Mesodermal cell (in vitro differentiated cells): ENCODE measurements around the gene TMEM164.

ENCODE experiments used
- H3K27ac ChIP-seq: 2 replicates; pipeline ENCODE4 v1.7.0; 2013; ENCODE audit warnings: mild to moderate bottlenecking, low read depth, low read length, moderate library complexity; ENCODE audit not compliant: severe bottlenecking
- H3K36me3 ChIP-seq: 2 replicates; pipeline ENCODE4 v1.7.1; 2013; ENCODE audit warnings: mild to moderate bottlenecking, low read length, moderate library complexity; ENCODE audit not compliant: control insufficient read depth, insufficient read depth
- H3K4me1 ChIP-seq: one replicate; pipeline ENCODE4 v1.7.1; 2013; ENCODE audit warnings: mild to moderate bottlenecking, low read length; ENCODE audit not compliant: insufficient read depth, control insufficient read depth, poor library complexity, severe bottlenecking
- H3K4me3 ChIP-seq: 2 replicates; pipeline ENCODE4 v1.7.0; 2013; ENCODE audit warnings: low read length, control low read depth, mild to moderate bottlenecking; ENCODE audit not compliant: insufficient read depth, poor library complexity, severe bottlenecking; ENCODE audit errors: extremely low read depth
- H3K9me3 ChIP-seq: 2 replicates; pipeline ENCODE4 v1.7.1; 2013; ENCODE audit warnings: mild to moderate bottlenecking, low read length, moderate library complexity; ENCODE audit not compliant: control insufficient read depth
- WGBS, 2 experiments: methylation state at CpG; one replicate each; pipeline ENCODE4 v1.1.5; 2013; ENCODE audit warnings: missing lambda C conversion rate in 2 of 2; ENCODE audit not compliant: insufficient coverage in 2 of 2; 5-methylcytosine and 5-hydroxymethylcytosine counted together

Gene TMEM164

DNA sequence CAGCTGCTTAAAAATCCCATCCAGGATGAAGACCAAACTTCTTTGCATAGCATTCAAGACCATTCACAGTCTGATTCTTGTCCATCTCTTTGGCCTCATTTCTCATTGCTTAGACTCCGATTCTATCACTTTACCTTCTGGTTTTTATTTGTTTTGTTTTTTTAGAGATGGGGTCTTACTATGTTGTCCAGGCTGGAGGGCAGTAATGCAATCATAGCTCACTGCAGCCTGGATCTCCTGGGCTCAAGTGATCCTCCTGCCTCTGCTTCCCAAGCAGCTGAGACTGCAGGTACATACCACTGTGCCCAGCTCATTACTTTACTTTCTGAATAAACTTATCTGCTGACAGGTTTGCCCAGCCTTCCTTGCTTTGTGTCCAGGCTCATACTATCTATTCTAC lies 152.8 kb downstream of the TMEM164 start:
- no CpG with 5 or more reads among the region's 1 CpG for WGBS, 2 experiments
- H3K4me3 ChIP-seq = no peak overlapping the region

DNA sequence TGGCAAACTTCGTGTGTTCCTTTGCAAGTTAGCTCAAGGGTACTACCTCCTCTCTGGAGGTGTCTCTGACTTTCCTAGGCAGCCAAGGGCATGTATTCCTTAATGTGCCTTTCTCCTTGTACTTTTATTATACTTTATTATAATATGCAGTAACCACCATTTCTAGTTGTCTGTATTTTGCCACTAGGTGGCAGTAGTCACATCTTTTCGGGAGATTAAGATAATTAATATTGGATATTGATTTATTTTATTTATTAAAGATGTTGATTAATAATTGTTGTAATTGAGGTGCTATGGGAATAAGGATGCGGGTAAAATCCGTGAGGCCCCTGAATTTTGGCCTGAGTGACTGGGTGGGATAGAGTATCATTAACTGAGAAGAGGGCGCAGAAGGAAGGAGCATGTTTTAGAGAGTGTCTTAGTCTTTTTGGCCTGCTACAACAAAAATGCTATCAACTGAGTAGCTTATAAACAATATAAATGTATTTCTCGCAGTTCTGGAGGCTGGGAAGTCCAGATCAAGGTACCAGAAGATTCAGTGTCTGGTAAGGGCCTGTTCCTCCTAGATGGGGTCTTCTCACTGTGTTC lies 153.3 kb downstream of the TMEM164 start:
- WGBS, 2 experiments = 79 to 100% methylated on average over 1 to 3 of the region's 6 CpGs
- no peaks in the 10 kb centered on the region for H3K9me3 ChIP-seq
- no peak overlapping the region for H3K27ac ChIP-seq
- H3K36me3 ChIP-seq = peaks cover 4% of the 10 kb centered on the region
- H3K4me3 ChIP-seq = no peak overlapping the region
- H3K4me1 ChIP-seq = peaks cover 5% of the 10 kb centered on the region

More for the DNA sequence above, 152.8 kb downstream of the TMEM164 start:
- Histone ChIP-seq H3K36me3 (peaks cover 4% of the 10 kb centered on the region), H3K4me1 (peaks cover under 1% of the 10 kb centered on the region), H3K9me3 (no peaks in the 10 kb centered on the region), H3K27ac (no peak overlapping the region)

DNA sequence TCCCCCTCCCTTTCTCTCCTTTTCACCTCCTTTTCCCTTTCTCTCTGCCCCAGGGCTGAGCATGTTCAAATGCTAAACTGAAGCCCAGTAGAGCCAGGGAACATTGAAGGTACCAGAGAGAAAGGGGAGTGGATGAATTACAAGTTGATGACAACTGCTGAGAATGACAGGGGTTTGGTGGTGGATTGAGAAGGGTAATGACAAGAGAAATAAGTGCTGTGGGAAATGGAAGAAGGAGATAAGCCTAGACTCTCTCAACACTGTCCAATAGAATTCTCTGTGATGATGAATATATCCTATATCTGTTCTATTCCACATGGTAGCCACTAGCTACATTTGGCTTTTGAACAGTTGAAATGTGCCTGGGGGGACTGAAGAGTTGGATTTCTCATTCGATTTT lies 154.5 kb downstream of the TMEM164 start:
- Histone ChIP-seq H3K9me3 (no peaks in the 10 kb centered on the region), H3K4me3 (no peak overlapping the region), H3K36me3 (peaks cover 4% of the 10 kb centered on the region), H3K27ac (no peak overlapping the region), H3K4me1 (peaks cover 5% of the 10 kb centered on the region)
- WGBS, 2 experiments = no CpG with 5 or more reads among the region's 1 CpG

DNA sequence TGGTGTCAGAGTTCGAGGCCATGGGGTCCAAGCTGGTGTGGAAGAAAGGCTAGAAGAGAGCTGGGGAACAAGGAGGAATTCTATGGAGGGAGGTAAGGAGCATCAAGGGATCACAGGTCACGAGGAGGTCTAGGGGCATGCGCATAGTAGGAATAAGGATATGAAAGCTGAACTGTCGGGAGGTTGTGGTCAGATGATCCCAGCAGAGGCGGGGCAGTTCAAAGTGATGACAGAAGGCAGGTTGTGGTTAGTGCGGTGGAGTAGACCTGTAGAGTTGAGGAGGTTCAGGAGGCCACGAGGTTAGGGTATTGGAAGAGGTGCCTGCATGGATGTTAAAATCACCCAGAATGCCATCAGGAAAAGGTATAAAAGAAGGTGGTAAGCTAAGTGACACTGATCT lies 156.3 kb downstream of the TMEM164 start:
- 75 to 91% methylated on average over 4 to 6 of the region's 7 CpGs for WGBS, 2 experiments

DNA sequence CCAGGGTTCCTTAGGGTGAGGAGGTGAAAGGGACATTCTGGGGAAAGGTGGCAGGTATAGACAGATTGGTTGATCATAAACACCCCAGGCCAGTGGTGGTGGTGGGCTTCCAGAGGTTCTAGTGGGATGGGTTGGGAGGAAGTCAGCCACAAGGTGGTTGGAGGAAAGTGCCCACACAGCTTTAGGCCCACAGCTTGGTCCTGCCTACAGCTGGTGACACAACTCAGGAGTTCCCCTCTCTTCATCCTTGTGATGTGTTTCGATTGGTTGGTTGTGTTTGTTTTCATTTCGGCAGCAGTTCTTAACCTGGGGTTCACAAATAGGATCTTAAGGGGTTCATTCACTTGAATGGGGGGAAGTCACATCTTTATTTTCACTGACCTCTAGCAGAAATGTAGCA lies 157.0 kb downstream of the TMEM164 start:
- Histone ChIP-seq H3K4me3 (no peak overlapping the region), H3K36me3 (no peaks in the 10 kb centered on the region), H3K4me1 (peaks cover 5% of the 10 kb centered on the region), H3K27ac (no peak overlapping the region), H3K9me3 (no peaks in the 10 kb centered on the region)
- no CpG with 5 or more reads among the region's 2 CpGs for WGBS, 2 experiments

More for the DNA sequence above, 156.3 kb downstream of the TMEM164 start:
- Histone ChIP-seq H3K27ac (no peak overlapping the region), H3K9me3 (no peaks in the 10 kb centered on the region), H3K4me3 (no peak overlapping the region), H3K4me1 (peaks cover 5% of the 10 kb centered on the region), H3K36me3 (peaks cover 4% of the 10 kb centered on the region)

DNA sequence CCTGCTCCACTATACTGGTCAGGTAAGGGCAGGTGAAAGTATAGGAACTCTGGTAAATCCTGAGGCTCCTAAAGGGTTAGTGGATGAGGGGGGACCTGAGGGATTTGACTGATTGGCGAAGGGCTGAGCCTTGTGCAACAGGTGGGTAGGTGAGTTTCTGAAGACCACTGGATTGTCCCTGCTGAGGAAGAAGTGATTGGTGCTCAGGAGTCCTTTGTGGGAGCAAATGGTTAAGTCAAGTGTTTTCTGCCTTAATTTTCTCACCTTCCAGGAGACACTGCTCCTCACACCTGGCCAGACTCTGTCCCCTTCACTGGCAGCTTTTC lies 158.4 kb downstream of the TMEM164 start:
- H3K27ac ChIP-seq = peak overlapping the region; percentile 77
- no peaks in the 10 kb centered on the region for H3K36me3 ChIP-seq
- no peaks in the 10 kb centered on the region for H3K9me3 ChIP-seq
- WGBS, 2 experiments = no CpG with 5 or more reads among the region's 1 CpG
- peaks cover 5% of the 10 kb centered on the region for H3K4me1 ChIP-seq
- H3K4me3 ChIP-seq = no peak overlapping the region

DNA sequence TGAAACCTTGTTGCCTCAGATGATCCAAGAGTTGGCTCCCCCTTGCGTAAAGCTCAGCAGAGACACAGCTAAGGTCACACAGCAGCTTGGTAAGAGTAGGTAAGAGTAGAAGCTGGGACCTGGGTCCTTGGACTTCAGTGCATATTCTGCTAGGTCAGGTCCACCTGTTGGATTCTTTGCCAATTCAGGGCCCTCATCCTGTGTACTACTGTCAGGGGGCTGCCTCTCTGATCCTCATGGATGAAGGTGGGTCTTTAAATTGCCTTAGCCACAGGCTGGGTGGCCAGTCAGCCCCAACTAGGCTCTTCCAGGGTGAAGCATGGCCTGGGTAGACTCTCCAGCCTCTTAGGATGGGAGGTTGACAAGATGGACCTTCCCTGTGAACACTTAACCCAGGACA lies 159.2 kb downstream of the TMEM164 start:
- Histone ChIP-seq H3K4me1 (peaks cover 5% of the 10 kb centered on the region), H3K4me3 (no peak overlapping the region), H3K27ac (no peak overlapping the region), H3K9me3 (no peaks in the 10 kb centered on the region), H3K36me3 (peaks cover under 1% of the 10 kb centered on the region)
- 100% methylated on average over 1 of the region's 1 CpG; no CpG with 5 or more reads in 1 of the 2 experiments for WGBS, 2 experiments

DNA sequence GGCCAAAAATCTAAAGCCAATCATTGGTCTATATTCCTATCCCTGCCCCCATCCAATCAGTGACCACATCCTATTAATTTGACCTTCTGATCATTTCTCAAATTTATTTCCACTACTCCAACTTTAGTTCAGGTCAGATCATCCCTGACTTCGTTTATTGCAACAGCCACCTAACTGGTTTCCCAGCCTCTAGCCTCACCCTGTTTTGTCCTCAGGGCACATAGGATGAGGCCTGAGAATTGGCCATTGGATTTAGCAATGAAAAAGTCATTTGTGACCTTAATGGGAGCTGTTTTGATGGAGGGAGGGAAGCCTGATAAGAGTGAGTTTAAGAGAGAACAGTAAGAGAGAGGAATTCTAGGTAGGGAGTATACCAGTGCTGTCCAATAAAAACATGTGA lies 160.0 kb downstream of the TMEM164 start:
- WGBS, 2 experiments = no CpG with 5 or more reads among the region's 1 CpG
- H3K4me1 ChIP-seq = peaks cover 5% of the 10 kb centered on the region
- no peak overlapping the region for H3K4me3 ChIP-seq
- peaks cover 2% of the 10 kb centered on the region for H3K36me3 ChIP-seq
- H3K9me3 ChIP-seq = no peaks in the 10 kb centered on the region
- no peak overlapping the region for H3K27ac ChIP-seq

DNA sequence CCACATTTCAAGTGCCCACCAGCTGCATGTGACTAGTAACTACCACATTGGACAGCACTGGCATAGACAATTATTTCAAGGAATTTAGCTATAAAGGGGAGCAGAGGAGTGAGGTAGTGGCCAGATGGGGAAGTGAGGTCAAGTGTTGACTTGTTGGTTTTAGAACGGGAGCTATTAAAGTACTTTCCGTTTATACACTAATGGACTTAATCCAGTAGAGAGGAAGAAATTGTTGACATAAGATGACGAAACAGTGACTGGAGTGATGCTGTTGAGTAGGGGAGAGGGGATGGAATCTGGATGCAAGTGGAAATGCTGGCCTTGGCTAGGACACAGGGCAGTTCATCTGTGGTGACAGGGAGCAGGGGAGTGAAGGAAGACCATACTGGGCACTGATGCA lies 160.6 kb downstream of the TMEM164 start:
- peaks cover 2% of the 10 kb centered on the region for H3K36me3 ChIP-seq
- no peak overlapping the region for H3K4me3 ChIP-seq
- H3K4me1 ChIP-seq = peaks cover 5% of the 10 kb centered on the region
- 88 to 100% methylated on average over 1 of the region's 3 CpGs for WGBS, 2 experiments
- no peak overlapping the region for H3K27ac ChIP-seq
- no peaks in the 10 kb centered on the region for H3K9me3 ChIP-seq

DNA sequence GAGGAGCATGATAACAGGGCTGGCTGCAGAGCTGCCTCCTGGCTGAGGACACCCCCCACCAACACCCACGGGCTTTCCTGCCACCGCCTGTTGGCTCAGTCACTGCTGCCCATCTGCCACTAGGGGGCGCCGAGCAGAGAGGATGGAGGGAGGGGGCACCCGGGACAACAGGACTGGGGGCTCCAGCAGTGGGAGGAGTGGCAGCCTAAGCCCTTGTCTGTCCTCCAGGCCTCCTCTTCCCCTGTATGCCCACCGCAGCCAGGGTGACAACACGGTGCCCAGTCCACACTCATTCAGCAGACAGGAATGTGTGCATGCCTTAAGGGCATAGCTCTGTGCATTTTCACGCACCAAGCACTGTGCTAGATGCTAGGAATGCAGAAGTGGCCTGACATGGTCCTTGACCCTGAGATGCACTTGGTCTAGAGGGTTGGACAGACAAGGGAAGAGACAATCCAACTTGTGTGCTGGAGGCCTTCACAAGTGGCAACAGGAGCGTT lies 165.1 kb downstream of the TMEM164 start:
- 83 to 94% methylated on average over 1 to 2 of the region's 9 CpGs for WGBS, 2 experiments
- Histone ChIP-seq H3K36me3 (peaks cover 7% of the 10 kb centered on the region), H3K27ac (no peak overlapping the region), H3K4me3 (no peak overlapping the region), H3K9me3 (no peaks in the 10 kb centered on the region), H3K4me1 (no peaks in the 10 kb centered on the region)

DNA sequence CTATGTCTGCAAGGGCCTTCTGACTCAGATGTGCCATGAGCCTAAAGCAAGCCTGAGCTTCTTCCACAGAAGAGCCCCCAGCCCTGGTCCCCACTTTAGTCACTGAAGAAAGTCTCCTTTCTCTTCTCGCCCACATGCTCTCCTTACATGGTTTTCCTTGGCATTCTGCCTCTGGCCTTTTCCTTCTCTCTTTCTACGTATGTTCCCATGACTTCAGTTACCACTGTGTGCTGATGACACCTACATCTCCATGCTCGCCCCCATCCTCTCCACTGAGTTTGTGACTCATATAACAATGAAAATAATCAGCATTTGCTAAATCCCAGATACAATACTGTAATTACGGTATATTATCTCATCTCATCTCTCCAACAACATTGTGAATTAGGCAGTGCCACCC lies 165.7 kb downstream of the TMEM164 start:
- Histone ChIP-seq H3K9me3 (no peaks in the 10 kb centered on the region), H3K36me3 (peaks cover 7% of the 10 kb centered on the region), H3K4me3 (no peak overlapping the region), H3K4me1 (no peaks in the 10 kb centered on the region), H3K27ac (no peak overlapping the region)
- 88 to 92% methylated on average over 1 to 2 of the region's 4 CpGs for WGBS, 2 experiments
